HEK293 (cell line): ENCODE data around the gene OMA1.

ENCODE experiments used
- KLF1 ChIP-seq: fragments of 450-650 bp; formaldehyde crosslinking; IDR thresholded peaks from 2 replicates; pipeline ENCODE4 v1.5.1; 2016; ENCODE audit warnings: missing biosample characterization, missing genetic modification characterization
- ZNF2 ChIP-seq: fragments of 450-650 bp; formaldehyde crosslinking; IDR thresholded peaks from 2 replicates; pipeline ENCODE4 v1.5.1; 2016; ENCODE audit warnings: missing biosample characterization, missing genetic modification characterization
- ZNF629 ChIP-seq: fragments of 450-650 bp; formaldehyde crosslinking; IDR thresholded peaks from 2 replicates; pipeline ENCODE4 v1.5.1; 2017; ENCODE audit warnings: missing biosample characterization, missing genetic modification characterization
- TF ChIP-seq, protein P1 (sequence below): fragments of 450-650 bp; formaldehyde crosslinking; IDR thresholded peaks from 2 replicates; pipeline ENCODE4 v1.5.1; 2016; ENCODE audit warnings: missing biosample characterization, missing genetic modification characterization

- TF ChIP-seq, protein P1, sequence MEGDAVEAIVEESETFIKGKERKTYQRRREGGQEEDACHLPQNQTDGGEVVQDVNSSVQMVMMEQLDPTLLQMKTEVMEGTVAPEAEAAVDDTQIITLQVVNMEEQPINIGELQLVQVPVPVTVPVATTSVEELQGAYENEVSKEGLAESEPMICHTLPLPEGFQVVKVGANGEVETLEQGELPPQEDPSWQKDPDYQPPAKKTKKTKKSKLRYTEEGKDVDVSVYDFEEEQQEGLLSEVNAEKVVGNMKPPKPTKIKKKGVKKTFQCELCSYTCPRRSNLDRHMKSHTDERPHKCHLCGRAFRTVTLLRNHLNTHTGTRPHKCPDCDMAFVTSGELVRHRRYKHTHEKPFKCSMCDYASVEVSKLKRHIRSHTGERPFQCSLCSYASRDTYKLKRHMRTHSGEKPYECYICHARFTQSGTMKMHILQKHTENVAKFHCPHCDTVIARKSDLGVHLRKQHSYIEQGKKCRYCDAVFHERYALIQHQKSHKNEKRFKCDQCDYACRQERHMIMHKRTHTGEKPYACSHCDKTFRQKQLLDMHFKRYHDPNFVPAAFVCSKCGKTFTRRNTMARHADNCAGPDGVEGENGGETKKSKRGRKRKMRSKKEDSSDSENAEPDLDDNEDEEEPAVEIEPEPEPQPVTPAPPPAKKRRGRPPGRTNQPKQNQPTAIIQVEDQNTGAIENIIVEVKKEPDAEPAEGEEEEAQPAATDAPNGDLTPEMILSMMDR (tag by site-specific recombination) = no peak
- TF ChIP-seq KLF1 (tag by site-specific recombination) (no peak), ZNF629 (no peak), ZNF2 (tag by site-specific recombination) (no peak)
Measured at GRCh38 chr1:58442114-58442513, 104.4 kb downstream of the OMA1 start.
